Urothelium cell line (cell line): ENCODE measurements around the gene HOGA1.

Experiments used
- DNase-seq: peaks from one replicate; pipeline ENCODE4 v3.0.0; 2011; ENCODE audit warnings: low spot score, mixed read lengths
- FAIRE-seq: peaks from 2 replicates; lab custom pipeline; 2011; peaks lifted over from hg19 to GRCh38; lab: Jason Lieb, UNC

Gene HOGA1

DNA sequence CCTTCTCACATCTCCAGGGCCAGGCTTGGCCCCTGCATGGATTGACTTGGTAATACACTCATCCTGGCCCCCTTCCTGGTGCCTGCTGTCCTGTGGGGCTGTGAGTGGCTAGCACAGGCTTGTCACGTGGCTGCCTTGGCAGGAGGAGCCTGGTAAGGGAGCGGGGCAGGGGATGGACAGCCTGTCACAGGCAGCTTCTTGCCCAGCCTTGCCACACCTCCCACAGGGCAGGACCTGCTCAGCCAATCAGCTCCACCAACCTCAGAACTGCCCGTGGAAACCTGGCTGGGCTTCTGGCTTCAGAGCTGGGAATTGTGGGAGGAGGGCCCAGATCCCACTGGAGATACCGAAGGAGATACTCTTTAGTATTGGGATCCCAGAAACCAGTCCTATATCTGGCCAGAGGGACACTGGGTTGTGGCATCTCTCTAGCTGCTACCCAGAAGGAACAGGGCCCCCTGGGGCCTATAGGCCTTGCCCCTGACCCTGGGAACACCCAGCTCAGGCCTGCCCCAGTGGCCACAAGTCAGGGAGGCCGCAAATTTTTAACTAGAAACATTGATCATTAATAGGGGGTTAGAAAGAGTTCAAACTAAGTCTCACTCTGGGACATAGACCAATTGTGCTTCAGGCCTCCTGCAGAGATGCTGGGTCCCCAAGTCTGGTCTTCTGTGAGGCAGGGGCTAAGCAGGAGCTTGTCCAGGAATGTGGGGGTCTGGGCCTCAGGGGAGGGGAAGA is at the start of gene HOGA1:
Gene HOGA1, plus strand, starts transcription at position 330 of the 738 bp plus-strand sequence. Its CDS starts 315 bp downstream, at position 645.
- FAIRE-seq (no peak), DNase-seq (no peak)

DNA sequence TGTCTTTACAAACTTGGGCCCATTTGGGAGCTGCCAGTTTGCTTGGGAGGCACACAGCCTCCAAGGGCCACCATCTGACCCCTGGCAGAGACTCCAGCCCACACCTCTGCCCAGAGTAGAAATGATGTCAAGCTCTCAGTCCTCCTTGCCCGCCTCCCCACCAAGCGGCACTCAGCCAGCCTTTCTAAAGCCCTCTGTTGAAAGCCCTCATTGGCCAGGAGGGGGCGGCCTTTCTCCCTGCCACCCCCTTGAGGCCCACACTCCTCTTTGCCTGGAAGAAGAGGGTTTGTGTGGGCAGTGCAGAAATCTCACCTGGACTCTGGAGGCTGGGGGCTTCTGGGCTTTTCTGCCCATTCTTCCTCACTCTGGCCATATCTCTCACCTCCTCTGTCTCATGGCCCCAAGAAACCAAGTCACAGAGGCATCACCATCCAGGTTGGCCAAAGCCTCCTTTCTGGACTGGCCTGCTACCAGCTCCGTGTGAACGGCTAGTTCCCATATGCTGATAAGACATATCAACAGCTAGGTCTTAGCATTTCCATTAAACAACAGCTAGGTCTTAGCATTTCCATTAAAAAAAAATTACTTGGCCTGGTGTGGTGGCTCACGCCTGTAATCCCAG is 49.3 kb upstream of the HOGA1 start:
- DNase-seq (no peak), FAIRE-seq (no peak)

DNA sequence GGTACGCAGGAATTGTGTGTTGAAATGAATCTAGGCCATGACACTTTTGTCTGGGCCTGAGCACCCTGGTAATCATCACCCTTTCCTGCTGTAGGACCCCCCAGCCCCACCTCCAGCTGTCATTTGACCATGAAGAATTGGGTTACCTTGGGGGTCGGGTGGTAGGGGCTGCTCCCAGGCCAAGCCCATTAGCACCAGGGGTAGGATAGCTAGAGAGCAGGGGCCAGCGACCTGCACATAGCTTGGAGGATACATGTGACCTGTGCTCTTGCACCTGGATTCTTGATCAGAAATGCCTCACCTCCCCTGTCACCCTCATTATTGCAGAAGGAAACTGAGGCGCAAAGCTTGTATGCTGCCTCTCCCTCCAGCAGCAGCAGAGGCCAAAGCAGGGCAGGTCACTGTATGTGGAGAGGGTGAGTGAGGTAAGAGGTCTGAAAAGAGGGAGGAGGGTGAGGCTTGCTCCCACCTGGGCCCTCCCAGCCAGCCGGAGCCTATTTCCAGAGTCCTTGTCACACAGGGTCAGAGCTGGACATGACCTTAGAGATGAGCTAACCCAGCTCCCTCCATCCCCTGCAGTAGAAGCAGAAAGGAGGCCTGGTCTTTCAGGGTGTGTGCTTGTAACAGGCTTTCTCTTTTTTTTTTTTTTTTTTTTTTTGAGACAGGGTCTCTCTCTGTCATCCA is 46.9 kb upstream of the HOGA1 start:
- FAIRE-seq (no peak), DNase-seq (no peak)

DNA sequence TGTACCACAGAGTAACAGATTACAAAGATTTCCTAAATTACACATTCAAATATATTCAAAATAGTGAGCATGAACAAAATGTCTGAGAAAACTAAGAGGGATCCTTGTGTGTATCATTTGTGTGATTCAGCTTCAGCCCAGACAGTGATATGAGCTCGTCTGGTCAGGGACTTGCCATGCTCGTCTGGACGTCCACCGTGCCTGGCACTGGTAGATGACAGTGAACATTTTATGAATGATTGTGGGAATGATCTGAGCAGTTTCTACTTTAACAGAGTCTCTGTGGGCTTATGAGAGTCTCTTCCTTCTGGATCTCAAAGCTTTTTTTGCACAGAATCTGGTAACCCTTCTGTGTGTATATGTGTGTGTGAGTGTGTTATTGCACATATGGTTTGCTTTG is 45.8 kb upstream of the HOGA1 start:
- DNase-seq (no peak), FAIRE-seq (no peak)

DNA sequence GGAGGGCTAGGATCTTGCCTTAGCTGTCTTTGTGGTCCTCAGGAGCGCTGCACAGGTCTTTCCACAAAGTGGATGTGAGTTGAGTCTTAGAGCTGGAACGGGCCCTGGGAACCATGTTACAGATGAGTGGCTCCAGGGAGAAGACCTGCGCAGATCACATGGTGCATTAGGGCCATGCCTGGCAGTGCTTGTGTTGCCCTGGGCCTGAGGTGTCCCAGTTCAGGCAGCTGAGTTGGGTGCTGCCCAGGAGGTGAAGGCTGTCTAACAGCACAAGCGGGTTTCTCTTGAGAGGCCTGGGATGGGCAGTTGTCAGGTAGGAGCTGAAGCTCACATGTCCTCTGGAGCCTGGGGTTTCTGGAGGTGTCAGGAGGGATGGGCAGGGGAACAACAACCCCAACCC is 45.4 kb upstream of the HOGA1 start:
- FAIRE-seq (no peak), DNase-seq (no peak)

DNA sequence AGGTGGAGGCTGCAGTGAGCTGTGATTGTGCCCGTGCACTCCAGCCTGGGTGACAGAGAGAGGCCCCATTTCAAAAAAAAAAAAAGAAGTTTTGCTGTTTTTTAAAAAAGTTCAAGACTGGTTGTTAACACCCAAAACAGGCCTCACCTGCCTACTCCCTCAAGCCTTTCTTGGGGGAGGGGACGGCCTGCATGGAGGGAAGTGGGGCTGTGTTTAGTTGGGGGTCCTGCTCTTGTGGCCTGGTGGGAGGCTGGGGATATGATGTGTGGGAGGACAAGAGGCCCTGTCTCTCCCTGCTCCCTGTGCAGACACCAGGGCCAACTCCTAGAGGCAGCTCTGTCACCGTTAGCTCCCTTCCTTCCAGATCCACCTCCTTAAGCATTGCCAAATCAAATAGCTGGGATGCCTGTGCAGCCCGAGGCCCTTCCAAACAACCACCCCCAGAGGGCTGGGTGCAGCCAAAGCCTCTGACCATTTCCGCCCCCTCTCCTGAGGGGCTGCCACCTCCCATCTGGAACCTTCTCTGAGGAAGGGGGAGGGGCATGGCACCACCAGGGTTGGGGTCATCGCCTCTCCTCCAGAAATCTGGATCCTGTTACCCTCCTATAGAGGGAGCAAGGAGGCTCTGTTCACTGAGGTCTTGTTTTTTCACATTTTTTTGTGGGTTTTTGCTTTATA is 44.5 kb upstream of the HOGA1 start:
- FAIRE-seq, result no peak
- no peak for DNase-seq

DNA sequence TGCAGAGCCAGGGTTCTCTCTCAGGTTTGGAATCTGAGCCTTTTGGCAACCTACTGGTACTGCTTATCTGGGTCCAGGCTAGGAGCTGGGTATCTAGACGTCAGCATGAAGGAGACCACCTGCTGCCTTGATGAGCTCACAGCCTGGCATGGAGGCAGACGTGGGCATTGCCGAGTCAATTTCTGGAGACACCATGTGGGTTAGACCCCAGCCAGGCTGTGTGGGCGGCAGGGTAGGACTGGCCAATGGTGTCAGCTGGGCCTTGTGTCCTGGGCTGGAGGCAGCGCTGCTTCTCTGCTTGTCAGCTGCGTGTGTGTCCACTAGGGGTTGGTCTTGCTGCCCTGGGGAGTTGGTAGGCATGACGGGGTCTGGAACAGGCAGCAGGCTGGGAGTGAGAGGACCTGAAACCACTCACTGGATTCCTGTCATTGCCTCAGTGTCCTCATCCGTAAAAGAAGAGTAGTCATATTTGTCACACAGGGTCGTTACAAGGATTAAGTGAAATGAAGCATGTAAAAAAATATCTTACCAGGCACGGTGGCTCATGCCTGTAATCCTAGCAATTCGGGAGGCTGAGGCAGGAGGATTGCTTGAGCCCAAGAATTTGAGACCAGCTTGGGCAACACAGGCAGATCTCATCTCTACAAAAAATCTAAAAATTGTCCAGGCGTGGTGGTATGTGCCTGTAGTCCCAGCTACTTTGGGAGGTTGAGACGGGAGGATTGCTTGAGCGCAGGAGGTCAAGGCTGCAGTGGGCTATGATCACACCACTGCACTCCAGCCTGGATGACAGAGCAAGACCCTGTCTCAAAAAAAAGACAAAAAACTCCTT is 43.3 kb upstream of the HOGA1 start:
- no peak for FAIRE-seq
- DNase-seq, result no peak

DNA sequence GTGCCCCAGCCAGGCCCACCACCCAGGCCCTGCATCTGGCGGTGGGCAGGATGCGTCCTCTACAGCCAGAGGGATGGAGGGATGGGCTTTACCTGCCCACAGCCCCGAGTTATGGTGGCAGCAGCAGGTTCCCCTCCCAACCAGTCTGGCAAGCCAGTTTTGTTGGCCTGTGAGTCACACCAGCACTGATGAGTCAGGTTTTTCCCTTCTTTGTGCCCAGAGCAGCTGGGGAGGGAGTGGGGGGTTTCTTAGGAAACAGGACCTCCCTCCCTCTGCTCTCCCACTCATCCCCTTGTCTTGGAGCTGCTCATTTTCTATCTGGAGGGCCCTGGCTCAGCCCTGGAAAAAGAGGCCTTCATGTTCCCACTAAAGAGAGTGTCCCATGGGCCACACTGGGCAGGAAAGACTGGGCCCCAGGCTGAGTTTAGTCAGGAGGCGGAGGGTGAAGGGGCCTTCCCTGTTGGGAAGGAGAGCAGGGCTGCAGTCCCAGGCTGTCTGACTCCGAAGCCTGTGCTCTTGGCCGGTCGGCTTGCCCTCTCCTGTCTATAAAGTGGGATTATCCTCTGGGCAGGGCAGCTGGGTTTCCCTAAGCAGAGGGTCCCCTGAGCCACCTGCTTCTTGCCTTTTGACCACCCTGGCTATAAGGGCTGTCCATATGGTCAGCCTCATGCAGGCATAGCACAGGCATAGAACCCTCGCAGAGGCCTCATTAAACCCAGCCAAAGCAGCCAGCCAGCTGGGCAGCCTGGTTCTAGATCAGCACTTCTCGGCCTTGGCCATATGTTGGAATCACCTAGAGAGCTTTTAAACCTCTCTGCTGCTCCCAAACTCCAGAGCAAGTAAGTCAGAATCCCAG is 41.8 kb upstream of the HOGA1 start:
- peak; percentile 91 for FAIRE-seq
- DNase-seq, result peak; percentile 89

DNA sequence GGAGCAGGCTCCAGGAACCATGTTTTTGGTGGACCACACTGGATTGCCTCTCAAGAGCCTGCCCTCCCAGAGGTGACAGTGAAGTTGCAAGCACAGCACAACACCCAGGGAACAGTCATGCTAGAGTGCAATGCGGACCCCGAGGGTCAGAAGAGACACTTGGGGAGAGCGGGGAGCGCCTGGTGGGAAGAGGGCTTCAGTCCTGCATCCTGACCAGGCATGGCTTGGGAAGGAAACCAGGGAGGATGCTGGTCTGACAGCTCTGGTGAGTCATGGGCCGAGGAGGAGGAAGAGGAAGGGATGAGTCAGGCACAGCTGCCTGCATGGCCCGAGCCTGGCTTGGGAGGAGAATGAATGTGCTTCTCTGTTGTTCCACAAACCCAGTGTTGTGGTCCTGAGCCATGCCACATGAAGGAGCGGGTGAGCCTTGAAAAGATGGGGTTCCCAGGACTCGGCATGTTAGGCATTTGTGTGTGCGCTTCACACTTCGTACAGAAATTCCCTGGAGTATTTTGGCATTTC is 41.1 kb upstream of the HOGA1 start:
- FAIRE-seq, result peak; percentile 96
- peak; percentile 96 for DNase-seq

DNA sequence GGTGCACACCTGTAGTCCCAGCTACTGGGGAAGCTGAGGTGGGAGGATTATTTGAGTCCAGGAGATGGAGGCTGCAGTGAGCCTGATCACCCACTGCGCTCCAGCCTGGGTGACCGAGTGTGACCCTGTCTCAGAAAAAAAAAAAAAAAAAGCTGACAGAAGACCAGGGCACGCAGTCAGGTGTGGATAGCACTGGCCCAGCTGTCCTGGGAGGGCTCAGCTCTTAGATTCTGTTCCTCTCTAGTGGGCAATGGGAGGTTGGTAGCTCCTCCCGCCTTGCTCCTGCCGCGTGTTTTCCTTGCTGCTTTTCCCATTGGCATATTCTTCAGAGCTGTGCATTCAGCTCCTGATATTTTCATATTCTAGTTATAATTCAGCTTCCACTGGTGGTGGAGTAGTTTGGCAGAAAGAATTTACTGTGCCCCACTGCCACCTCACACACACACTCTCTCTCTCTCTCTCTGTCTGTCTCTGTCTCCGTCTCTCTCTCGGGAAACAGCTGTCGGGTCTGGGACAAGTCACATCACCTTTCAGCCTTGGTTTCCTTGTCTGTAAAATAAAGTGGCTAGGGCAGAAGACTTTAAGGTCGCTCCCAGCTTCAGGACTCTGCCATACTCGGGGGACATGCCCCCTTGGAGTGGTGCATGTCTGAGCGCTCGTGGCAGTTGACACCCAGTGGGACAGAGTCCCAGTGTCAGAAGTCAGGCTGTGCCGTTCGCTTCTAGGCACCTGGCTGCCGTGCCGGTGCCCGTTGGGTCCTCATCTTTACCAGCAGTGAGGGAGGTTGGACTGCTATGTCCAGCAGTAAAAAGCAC is 37.5 kb upstream of the HOGA1 start:
- DNase-seq (no peak), FAIRE-seq (no peak)

DNA sequence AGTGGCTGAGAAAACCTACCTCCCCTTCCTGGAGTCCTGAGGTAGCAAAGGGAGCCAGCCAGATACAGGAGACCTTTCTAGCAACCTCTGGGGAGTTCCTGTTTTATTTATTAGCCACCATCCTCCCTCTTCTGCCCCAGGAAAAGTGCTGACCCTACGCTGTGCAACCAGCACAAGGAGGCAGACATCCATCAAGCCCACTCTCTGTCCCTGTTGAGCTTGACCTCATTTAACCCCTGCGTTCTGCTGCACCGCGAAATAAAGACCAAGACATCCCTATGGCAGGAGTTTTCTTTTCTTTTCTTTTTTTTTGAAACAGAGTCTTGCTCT is 37.0 kb upstream of the HOGA1 start:
- DNase-seq (no peak), FAIRE-seq (no peak)

DNA sequence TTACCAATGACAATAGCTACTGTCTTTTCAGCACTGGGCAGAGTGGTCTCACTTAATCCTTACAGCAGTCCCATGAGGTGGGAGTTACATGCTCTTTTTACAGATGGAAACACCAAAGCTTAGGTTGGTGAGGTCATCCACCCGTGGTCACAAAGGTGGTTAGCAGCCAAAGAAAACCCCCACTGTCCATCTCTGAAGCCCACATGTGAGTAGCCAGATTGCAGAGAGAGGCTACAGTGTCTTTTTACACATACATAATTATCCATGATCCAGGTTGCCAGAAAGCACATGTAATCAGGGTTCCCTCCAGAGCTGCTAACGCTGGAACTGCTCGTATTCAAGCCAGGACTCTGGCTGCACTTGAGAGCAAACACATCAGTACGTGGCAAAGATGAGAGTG is 36.2 kb upstream of the HOGA1 start:
- DNase-seq (no peak), FAIRE-seq (no peak)

DNA sequence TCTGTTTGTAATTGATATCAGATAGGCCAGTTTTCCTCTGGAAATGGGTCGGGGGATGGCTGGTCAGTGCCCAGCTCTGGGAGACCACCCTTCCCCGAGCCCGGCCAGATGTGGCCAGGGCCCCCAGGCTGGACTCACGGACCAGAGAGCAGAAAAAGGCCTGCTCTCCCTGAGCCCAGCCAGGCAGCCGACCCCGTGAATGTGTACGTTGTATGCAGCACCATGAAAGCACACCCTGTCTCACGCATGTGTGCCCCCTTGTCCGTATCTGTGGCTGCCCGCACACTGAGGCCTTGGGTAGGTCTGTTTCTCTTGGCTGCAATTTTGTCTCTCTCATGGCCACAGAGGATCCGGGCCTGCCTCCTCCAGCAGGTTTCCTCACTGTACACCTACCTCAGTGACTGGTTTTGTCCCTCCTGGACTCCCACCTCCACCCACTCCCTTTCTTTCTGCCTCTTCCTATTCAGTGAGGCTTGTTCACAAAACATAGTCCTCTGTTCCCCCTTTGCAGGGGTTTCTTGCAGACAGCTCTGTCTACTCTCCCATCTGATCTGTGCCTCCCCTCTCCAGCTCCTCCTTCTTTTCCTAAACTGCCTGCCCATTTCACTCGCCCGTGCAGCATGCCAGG is 35.2 kb upstream of the HOGA1 start:
- no peak for DNase-seq

DNA sequence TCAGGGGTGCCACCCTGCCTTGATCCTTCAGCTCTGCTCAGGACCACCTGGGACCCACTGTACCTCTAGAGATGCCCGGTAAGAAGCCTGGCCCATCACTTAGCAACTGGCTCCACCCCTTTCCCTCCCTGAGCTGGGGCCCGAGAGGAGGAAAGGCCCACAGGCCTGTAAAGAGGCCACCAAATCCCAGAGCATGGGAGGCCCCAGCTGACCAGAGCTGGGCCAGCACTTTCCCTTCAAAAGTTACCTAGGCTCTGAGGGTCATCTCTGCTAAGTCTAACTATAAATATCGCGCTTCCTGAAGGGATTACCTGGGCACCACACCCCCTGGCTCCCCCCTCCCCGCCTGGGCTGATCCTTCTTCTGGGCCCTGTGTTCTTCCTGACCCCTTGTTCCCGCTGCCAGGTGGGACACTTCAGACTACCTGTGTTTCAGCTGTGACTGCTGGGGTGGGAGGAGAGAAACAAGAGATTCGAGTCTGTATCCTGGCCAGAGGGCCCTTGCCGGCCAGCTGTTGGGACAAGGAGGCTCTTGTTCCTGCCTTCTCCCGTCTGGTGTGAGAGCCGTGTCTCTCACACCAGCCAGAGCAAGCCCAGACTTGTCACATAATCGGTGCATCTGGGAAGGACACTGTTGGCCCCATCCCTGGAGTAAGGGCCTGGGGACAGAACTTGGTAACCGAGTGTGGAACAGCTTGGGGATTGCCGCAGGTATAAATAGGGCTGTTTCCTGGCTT is 34.4 kb upstream of the HOGA1 start:
- DNase-seq (no peak), FAIRE-seq (no peak)

More for the DNA sequence above, 35.2 kb upstream of the HOGA1 start:
- peak; percentile 30 for FAIRE-seq

DNA sequence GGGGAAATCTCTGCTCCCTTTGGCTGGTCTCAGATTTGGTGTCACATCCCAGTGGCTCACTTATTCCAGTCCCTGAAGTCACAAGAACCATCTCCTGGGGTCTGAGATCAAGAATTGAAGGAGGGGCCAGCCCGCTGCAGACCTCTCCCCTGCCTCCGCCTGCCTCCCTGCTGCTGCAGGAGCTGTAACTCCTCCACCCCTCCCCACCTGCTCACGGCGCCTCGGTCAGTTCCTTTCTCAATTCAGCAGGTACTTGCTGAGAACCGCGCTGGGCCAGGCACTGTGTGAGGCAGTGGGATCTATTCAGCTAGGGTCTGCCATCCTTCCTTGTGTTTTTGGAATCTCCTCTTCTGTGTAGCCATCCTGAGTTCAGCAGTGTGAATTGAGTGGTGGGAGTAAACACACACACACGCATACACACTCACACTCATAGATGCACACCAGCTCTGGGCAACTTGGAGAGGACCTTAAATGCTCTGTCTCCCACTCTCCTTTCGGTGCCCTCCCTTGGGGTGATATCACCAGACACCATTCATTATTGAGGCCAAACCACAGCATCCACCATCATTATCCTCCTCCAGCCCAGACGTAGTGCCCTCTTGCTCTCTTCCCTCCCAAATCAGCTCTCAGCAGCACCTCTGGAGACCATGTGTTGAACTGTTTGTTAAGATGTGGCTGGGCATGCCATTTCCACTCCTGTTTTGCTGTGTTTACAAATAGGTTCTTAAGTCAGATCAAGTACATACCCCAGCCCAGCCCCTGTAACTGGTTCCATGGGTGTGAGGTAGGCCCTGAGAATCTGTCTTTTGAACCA is 33.6 kb upstream of the HOGA1 start:
- FAIRE-seq, result no peak
- no peak for DNase-seq

DNA sequence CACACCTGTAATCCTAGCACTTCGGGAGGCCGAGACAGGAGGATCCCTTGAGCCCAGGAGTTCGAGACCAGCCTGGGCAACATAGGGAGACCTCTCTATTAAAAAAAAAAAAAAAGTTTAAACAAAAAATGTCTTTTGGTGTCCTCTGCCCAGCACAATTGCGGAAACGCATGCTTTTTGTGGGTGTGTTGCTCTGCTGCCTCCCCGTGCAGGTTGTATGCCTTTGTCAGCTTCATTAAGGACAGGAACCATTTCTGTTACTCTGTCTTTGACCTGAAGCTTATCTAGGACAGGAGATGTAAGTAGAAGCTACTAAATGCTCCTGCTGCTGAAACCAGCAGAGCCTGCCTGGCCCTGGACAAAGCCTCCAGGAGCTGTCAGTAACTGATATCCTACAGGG is 32.9 kb upstream of the HOGA1 start:
- DNase-seq (no peak), FAIRE-seq (no peak)

DNA sequence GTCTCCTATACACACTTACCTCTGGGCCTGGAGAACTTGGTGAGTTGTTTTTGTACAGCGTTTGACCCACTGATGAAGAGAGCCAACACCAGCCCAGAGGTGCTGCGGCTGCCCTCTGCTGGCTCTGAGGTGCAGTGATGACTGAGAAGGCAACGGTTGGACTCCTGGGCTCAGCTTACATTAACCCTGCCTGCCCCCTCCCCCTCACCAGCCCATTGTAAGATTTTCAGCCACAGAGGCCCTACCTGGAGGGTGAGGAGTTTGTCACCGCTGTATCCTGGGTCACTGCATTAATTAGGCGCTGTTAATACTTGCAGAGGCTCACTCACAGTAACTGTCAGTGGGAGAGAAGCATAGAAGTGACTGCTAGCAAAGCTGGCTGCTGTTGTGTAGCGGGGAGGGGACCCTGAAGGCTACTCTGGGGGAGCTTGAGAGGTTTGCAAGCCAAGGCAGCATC is 30.6 kb upstream of the HOGA1 start:
- no peak for FAIRE-seq
- peak; percentile 48 for DNase-seq
